Neural progenitor cell (in vitro differentiated cells): ENCODE results near the gene ATP5F1E.

Source experiments
- CTCF ChIP-seq: fragments of 200-600 bp; sonication (generic); IDR thresholded peaks from 2 replicates; pipeline ENCODE4 v1.5.1; 2017; ENCODE audit warnings: antibody characterized with exemption, mild to moderate bottlenecking
- EZH2 ChIP-seq: fragments of 200-600 bp; sonication (generic); IDR thresholded peaks from 2 replicates; pipeline ENCODE4 v1.6.1; 2017; ENCODE audit warnings: antibody characterized with exemption, mild to moderate bottlenecking, moderate library complexity
- EZH2phosphoT487 ChIP-seq: fragments of 200-600 bp; sonication (generic); IDR thresholded peaks from 2 replicates; pipeline ENCODE4 v1.6.1; 2017; ENCODE audit warnings: antibody characterized with exemption

GRCh38 chr20:59046862-59047261 lies 14.7 kb upstream of the ATP5F1E start:
- TF ChIP-seq EZH2phosphoT487 (no peak), CTCF (no peak), EZH2 (no peak)
